T-helper 2 cell treated with Interferon-gamma antibody and Interleukin-4, amounts not matched to agents 100 ng/mL and 5 ng/mL, for 36 hours (primary cell): Measurements from ENCODE around the gene MAPRE2. TPM values are rescaled to one million over a fixed set of nuclear protein-coding genes. Genes with fewer than 3 reads are reported as not detected.

Experiments
- intact Hi-C: fragments of 100-400 bp; cut with micrococcal nuclease; formaldehyde crosslinking; loops from one replicate; pipeline ENCODE4 v1.15.1; 2023
- total RNA-seq: library from RNA; stranded (reverse); gene quantifications from 2 replicates; pipeline ENCODE4 v1.2.3, GENCODE V29; 2022

Gene MAPRE2
- total RNA-seq, 1 donor from 2014 or later: 41.1 TPM

GRCh38 chr18:35030277-35030989 is 10.8 kb upstream of the MAPRE2 start:
- intact Hi-C loops: loop anchor here (1.0 kb wide), 1 partner anchor 11 kb away; the partner anchor contains the start of gene MAPRE2

- intact Hi-C loops: no loop called here
Observed at GRCh38 chr18:35032113-35032512, 9.1 kb upstream of the MAPRE2 start.

- intact Hi-C loops: no loop called here
Observed at GRCh38 chr18:35038029-35038428, 3.2 kb upstream of the MAPRE2 start.

- intact Hi-C loops: no loop called here
Observed at GRCh38 chr18:35038881-35039491, 2.2 kb upstream of the MAPRE2 start.

GRCh38 chr18:35040638-35040987 is 600 bp upstream of the MAPRE2 start:
- intact Hi-C loops: loop anchor here (5.0 kb wide), 4 partner anchors 252 to 1787 kb away; partner anchors contain the start of genes INO80C, KIAA1328, RMP24 and TPGS2

- intact Hi-C loops: loop anchor here (1.0 to 5.0 kb wide), 11 partner anchors 8 to 1785 kb away; partner anchors contain the start of genes INO80C, KIAA1328, RMP24 and TPGS2
Observed at GRCh38 chr18:35041815-35042387, 688 bp downstream of the MAPRE2 start.

- intact Hi-C loops: loop anchor here (1.0 to 5.0 kb wide), 8 partner anchors 8 to 1785 kb away; partner anchors contain the start of genes INO80C, KIAA1328, RMP24 and TPGS2
Observed at GRCh38 chr18:35042389-35043071, 1.3 kb downstream of the MAPRE2 start.

GRCh38 chr18:35043207-35043606 is 2.0 kb downstream of the MAPRE2 start:
- intact Hi-C loops: loop anchor here (2.0 to 5.0 kb wide), 5 partner anchors 182 to 1784 kb away; partner anchors contain the start of genes INO80C, KIAA1328, RMP24 and TPGS2

- intact Hi-C loops: no loop called here
Observed at GRCh38 chr18:35045121-35045520, 3.9 kb downstream of the MAPRE2 start.

- intact Hi-C loops: no loop called here
Observed at GRCh38 chr18:35045806-35046205, 4.6 kb downstream of the MAPRE2 start.

GRCh38 chr18:35047697-35048292 is 6.6 kb downstream of the MAPRE2 start:
- intact Hi-C loops: no loop called here

- intact Hi-C loops: loop anchor here (1.0 kb wide), 1 partner anchor 7 kb away; no protein-coding TSS in a partner anchor
Observed at GRCh38 chr18:35049111-35050027, 8.2 kb downstream of the MAPRE2 start.

GRCh38 chr18:35050028-35050546 is 8.9 kb downstream of the MAPRE2 start:
- intact Hi-C loops: loop anchor here (1.0 kb wide), 1 partner anchor 8 kb away; no protein-coding TSS in a partner anchor

GRCh38 chr18:35050705-35051195 is 9.5 kb downstream of the MAPRE2 start:
- intact Hi-C loops: loop anchor here (1.0 kb wide), 1 partner anchor 8 kb away; no protein-coding TSS in a partner anchor

- intact Hi-C loops: no loop called here
Observed at GRCh38 chr18:35051641-35052377, 10.6 kb downstream of the MAPRE2 start.

GRCh38 chr18:35054401-35054800 is 13.2 kb downstream of the MAPRE2 start:
- intact Hi-C loops: no loop called here

- intact Hi-C loops: no loop called here
Observed at GRCh38 chr18:35055105-35055504, 13.9 kb downstream of the MAPRE2 start.

GRCh38 chr18:35055726-35056125 is 14.5 kb downstream of the MAPRE2 start:
- intact Hi-C loops: no loop called here
